Spleen (tissue), 11 donors: ENCODE results near the gene OTOG. TPM values are rescaled to one million over a fixed set of nuclear protein-coding genes. Genes with fewer than 3 reads are reported as not detected.

Experiments
- DNase-seq: peaks from one replicate; pipeline ENCODE4 v3.0.0-alpha.2; 2020
- H3K27ac ChIP-seq, 8 donors: fragments of 200-600 bp; sonication (generic) in 7 of 8; 1 replicate in 4 of 8; 2 replicates in 4 of 8; pipeline versions ENCODE4 v1.5.0 to v1.8.0; 2016 to 2021; ENCODE audit warnings: inconsistent platforms in 4 of 8, mild to moderate bottlenecking in 4 of 8, moderate library complexity in 1 of 8
- H3K27me3 ChIP-seq, 7 donors: fragments of 200-600 bp; sonication (generic) in 6 of 7; replicated peaks in 1 of 7; 1 replicate in 4 of 7; 2 replicates in 3 of 7; pipeline versions ENCODE4 v1.5.0 to v1.8.0; 2016 to 2021; ENCODE audit warnings: inconsistent platforms in 3 of 7, mild to moderate bottlenecking in 1 of 7
- H3K36me3 ChIP-seq, 6 donors: fragments of 200-600 bp; sonication (generic) in 5 of 6; 1 replicate in 4 of 6; 2 replicates in 2 of 6; pipeline versions ENCODE4 v1.5.0 to v1.8.0; 2016 to 2021; ENCODE audit warnings: inconsistent platforms in 2 of 6
- H3K4me1 ChIP-seq, 6 donors: fragments of 200-600 bp; sonication (generic) in 5 of 6; 1 replicate in 3 of 6; 2 replicates in 3 of 6; pipeline versions ENCODE4 v1.5.0 to v1.8.0; 2016 to 2021; ENCODE audit warnings: inconsistent platforms in 3 of 6
- H3K4me3 ChIP-seq, 8 donors: fragments of 200-600 bp; sonication (generic) in 7 of 8; 1 replicate in 4 of 8; 2 replicates in 4 of 8; pipeline versions ENCODE4 v1.5.0 to v1.8.0; 2016 to 2021; ENCODE audit warnings: inconsistent platforms in 4 of 8, mild to moderate bottlenecking in 4 of 8, moderate library complexity in 2 of 8
- H3K9me3 ChIP-seq, 8 donors: fragments of 200-600 bp; sonication (generic) in 7 of 8; 1 replicate in 4 of 8; 2 replicates in 4 of 8; pipeline versions ENCODE4 v1.5.0 to v1.8.0; 2016 to 2021; ENCODE audit warnings: inconsistent platforms in 4 of 8
- POLR2A ChIP-seq, 3 donors: fragments of 450-650 bp; IDR thresholded peaks; one replicate each; pipeline ENCODE4 v1.5.1; 2017; ENCODE audit warnings: antibody characterized with exemption in 3 of 3, mild to moderate bottlenecking in 1 of 3
- POLR2AphosphoS5 ChIP-seq, 3 donors: sonication (generic); formaldehyde crosslinking; IDR thresholded peaks; one replicate each; pipeline ENCODE4 v1.5.1; 2017; ENCODE audit warnings: antibody characterized with exemption in 3 of 3
- WGBS, 5 donors: extraction: QIAGEN DNeasy Blood & Tissue Kit in 3 of 5; methylation state at CpG; one replicate each; pipeline versions ENCODE4 v1.1.5 to v1.1.7; 2013 to 2018; 5-methylcytosine and 5-hydroxymethylcytosine counted together
- intact Hi-C: fragments of 100-400 bp; cut with DNase I; formaldehyde crosslinking; loops from one replicate; pipeline ENCODE4 v1.15.0; 2023; ENCODE audit warnings: low total_unique reads
- polyA plus RNA-seq, 3 donors: library from polyadenylated mRNA; stranded (reverse); fragments of 200-250 nt; gene quantifications; one replicate each; pipeline ENCODE4 v1.2.1, GENCODE V29; 2013
- total RNA-seq, 7 donors: library from RNA; depleted of rRNA in 3 of 7; stranded (reverse); fragments of >200 nt in 3 of 7; fragmentation: NEBNext Ultra II Directional in 4 of 7; extraction: Animal tissue kit (Norgen Biotek cat#: 25700) in 4 of 7; gene quantifications; one replicate each; pipeline versions ENCODE4 v1.1.0 to v1.2.1, GENCODE V29; 2016 to 2021
- TF ChIP-seq, protein P1 (sequence below), 11 experiments: fragments of 200-600 bp in 7 of 11; fragments of 450-650 bp in 4 of 11; sonication (generic) in 4 of 11; IDR thresholded peaks in 8 of 11; conservative IDR thresholded peaks in 3 of 11; 1 replicate in 7 of 11; 2 replicates in 4 of 11; pipeline versions ENCODE4 v1.4.0 to v1.8.0; 2016 to 2021; ENCODE audit warnings: antibody characterized with exemption in 11 of 11, inconsistent platforms in 4 of 11, mild to moderate bottlenecking in 1 of 11
- donor health status: healthy with polysubstance abuse.
- donor health status: DM: no; HTN: no; CAD: no; lungs with moderate emphysema.
- donor health status: DM: no; HTN: no; CAD: no.
- donor health status: Bipolar disorder and iron deficiency.
- donor health status: healthy.
- donor health status: DM: no; HTN: no; CAD: no.
- donor health status: DM: yes; HTN: yes; CAD: no.

OTOG gene
- total and polyA plus RNA-seq, 10 donors: not detected

- intact Hi-C loops: loop anchor here (10.0 kb wide), 1 partner anchor 118 kb away; no protein-coding TSS in a partner anchor
- no peak for TF ChIP-seq POLR2AphosphoS5 (IDR thresholded peaks at IDR 0.05)
- Histone ChIP-seq H3K27me3 (peaks cover 0 to 17% (median 0%) of the 10 kb centered on the region in 7 donors), H3K36me3 (no peaks in the 10 kb centered on the region), H3K4me3 (no peak overlapping the region), H3K9me3 (no peaks in the 10 kb centered on the region), H3K27ac (no peak overlapping the region), H3K4me1 (no peaks in the 10 kb centered on the region)
- 85 to 94% (median 87%) methylated on average over 5 to 6 of the region's 6 CpGs for WGBS, 5 donors
- DNase-seq: no peak
Observed at GRCh38 chr11:17607083-17607429, 60.0 kb downstream of the OTOG start.

DNA sequence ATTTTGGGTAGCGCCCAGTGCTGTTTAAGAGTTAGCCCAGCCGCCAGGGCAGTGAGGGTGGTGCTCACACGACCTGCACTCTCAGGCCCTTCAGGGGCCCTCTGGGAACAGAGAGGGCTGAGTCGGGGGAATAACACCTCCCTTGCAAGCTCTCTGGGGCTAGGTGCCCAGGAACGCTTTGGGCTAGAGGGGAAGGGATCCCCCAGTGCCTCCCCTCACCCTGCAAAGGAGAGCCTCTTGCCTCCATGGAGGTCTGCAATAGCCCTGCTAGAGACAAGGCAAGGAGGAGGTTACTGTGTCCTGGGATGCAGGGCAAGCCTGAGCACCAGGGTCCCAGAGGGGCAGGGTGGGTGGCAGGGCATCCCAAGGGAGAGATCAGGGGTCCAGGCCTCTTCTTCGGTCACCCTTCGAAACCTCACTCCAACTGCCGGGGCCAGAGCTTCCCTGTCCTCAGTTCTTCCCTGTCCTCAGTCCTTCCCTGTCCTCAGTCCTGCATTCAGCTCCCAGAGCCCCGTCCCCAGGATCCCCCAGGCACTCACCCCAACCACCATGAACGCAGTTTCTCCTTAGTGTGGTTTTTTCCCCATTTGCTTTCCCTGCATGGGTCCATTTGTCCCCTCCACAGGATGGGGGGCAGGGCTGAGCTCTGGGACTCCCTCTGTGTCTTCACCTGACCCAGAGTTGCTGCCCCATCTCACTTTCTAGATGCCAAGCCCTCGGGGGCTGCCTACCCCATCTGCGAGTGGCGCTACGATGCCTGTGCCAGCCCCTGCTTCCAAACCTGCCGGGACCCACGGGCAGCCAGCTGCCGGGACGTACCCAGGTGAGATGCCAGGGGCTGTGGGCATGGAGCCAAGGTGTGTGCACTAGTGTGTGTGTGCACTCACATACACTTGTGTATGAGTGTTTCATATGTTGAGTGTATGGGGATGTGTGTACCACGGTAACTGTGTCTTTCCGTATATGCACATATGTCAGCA, 60.8 kb downstream of the OTOG start:
- Histone ChIP-seq H3K27ac (no peak overlapping the region), H3K36me3 (no peaks in the 10 kb centered on the region), H3K9me3 (no peaks in the 10 kb centered on the region), H3K4me3 (no peak overlapping the region), H3K27me3 (peaks cover 0 to 25% (median 0%) of the 10 kb centered on the region in 7 donors), H3K4me1 (no peaks in the 10 kb centered on the region)
- 72 to 80% (median 74%) methylated on average over 16 to 20 of the region's 20 CpGs for WGBS, 5 donors
- DNase-seq: no peak
- TF ChIP-seq, protein P1, sequence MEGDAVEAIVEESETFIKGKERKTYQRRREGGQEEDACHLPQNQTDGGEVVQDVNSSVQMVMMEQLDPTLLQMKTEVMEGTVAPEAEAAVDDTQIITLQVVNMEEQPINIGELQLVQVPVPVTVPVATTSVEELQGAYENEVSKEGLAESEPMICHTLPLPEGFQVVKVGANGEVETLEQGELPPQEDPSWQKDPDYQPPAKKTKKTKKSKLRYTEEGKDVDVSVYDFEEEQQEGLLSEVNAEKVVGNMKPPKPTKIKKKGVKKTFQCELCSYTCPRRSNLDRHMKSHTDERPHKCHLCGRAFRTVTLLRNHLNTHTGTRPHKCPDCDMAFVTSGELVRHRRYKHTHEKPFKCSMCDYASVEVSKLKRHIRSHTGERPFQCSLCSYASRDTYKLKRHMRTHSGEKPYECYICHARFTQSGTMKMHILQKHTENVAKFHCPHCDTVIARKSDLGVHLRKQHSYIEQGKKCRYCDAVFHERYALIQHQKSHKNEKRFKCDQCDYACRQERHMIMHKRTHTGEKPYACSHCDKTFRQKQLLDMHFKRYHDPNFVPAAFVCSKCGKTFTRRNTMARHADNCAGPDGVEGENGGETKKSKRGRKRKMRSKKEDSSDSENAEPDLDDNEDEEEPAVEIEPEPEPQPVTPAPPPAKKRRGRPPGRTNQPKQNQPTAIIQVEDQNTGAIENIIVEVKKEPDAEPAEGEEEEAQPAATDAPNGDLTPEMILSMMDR (IDR thresholded peaks at IDR 0.05 in 8 of 11, conservative IDR thresholded peaks at IDR 0.05 in 3 of 11): no peak
- no peak for TF ChIP-seq POLR2AphosphoS5 (IDR thresholded peaks at IDR 0.05)
- no peak for TF ChIP-seq POLR2A (IDR thresholded peaks at IDR 0.05)
- intact Hi-C loops: loop anchor here (10.0 kb wide), 1 partner anchor 117 kb away; no protein-coding TSS in a partner anchor

DNA sequence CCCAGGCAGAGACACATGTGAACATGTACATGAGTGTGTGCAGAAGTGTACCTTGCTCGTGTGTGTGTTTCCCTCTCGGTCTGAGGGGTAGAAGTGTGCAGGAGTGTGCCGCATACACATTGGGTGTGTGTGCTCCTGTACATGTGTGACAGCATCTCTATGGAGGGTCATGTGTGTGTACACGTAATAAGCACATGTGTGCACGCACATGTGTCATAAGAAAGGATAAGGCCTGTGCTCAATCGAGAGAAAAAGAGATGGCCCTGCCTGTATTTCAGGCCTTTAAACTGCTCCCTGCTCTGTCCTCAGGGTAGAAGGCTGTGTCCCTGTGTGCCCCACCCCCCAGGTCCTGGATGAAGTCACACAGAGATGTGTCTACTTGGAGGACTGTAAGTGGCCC, 61.8 kb downstream of the OTOG start:
- Histone ChIP-seq H3K27me3 (peaks cover 0 to 30% (median 0%) of the 10 kb centered on the region in 7 donors), H3K36me3 (no peaks in the 10 kb centered on the region), H3K27ac (no peak overlapping the region), H3K4me3 (no peak overlapping the region), H3K9me3 (no peaks in the 10 kb centered on the region), H3K4me1 (no peaks in the 10 kb centered on the region)
- TF ChIP-seq, protein P1 (IDR thresholded peaks at IDR 0.05 in 8 of 11, conservative IDR thresholded peaks at IDR 0.05 in 3 of 11): no peak
- TF ChIP-seq POLR2AphosphoS5 (IDR thresholded peaks at IDR 0.05) (no peak), POLR2A (IDR thresholded peaks at IDR 0.05) (no peak)
- DNase-seq: no peak
- intact Hi-C loops: loop anchor here (10.0 kb wide), 1 partner anchor 116 kb away; no protein-coding TSS in a partner anchor
- 82 to 92% (median 89%) methylated on average over 6 of the region's 6 CpGs for WGBS, 5 donors

GRCh38 chr11:17609291-17610084, 62.4 kb downstream of the OTOG start:
- DNase-seq: no peak

More at GRCh38 chr11:17609291-17610084, 62.4 kb downstream of the OTOG start:
- intact Hi-C loops: loop anchor here (10.0 kb wide), 1 partner anchor 115 kb away; no protein-coding TSS in a partner anchor
- H3K4me3 ChIP-seq: no peak overlapping the region
- H3K27me3 ChIP-seq: peaks cover 0 to 34% (median 0%) of the 10 kb centered on the region in 7 donors
- TF ChIP-seq, protein P1 (IDR thresholded peaks at IDR 0.05 in 8 of 11, conservative IDR thresholded peaks at IDR 0.05 in 3 of 11): no peak
- TF ChIP-seq POLR2AphosphoS5 (IDR thresholded peaks at IDR 0.05) (no peak), POLR2A (IDR thresholded peaks at IDR 0.05) (no peak)
- H3K27ac ChIP-seq: no peak overlapping the region
- H3K36me3 ChIP-seq: no peaks in the 10 kb centered on the region
- H3K9me3 ChIP-seq: no peaks in the 10 kb centered on the region
- H3K4me1 ChIP-seq: no peaks in the 10 kb centered on the region
- WGBS, 5 donors: 78 to 86% (median 83%) methylated on average over 11 to 12 of the region's 12 CpGs
